Measurements from ENCODE around the gene MSH4.
"Not testable (repeated sequence)": the region's sequence is repeated elsewhere in the genome, so short reads cannot be mapped to it uniquely, and the experiment has no call there.

The MSH4 gene

GRCh38 chr1:75795703-75796193 is 934 bp upstream of the MSH4 start:
- DNase-seq, result no peak

DNA sequence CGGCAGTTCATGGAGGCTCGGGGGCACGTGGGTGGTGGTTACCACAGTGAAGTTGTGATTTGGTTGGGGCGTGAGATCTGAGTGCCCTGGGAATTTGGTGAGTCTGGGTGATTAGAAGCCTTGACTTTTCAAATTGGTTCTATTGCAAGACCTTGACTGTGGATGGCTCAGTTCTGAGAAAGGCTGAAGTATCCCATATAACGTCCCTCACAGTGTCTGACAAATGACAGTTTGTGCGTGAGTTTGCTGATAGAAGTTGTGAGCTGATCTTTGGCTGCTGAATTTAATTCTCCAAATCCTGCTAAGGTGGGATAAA is 549 bp downstream of the MSH4 start:
- DNase-seq, result no peak

GRCh38 chr1:75797606-75798216 is 1.0 kb downstream of the MSH4 start:
- DNase-seq, result no peak

- not testable (repeated sequence) for DNase-seq
These were observed 4.8 kb downstream of the MSH4 start for GRCh38 chr1:75801480-75801879.

- no peak for DNase-seq
These were observed 12.2 kb downstream of the MSH4 start for GRCh38 chr1:75808921-75809320.

- DNase-seq, result not testable (repeated sequence)
These were observed 13.4 kb downstream of the MSH4 start for GRCh38 chr1:75810113-75810512.

GRCh38 chr1:75811211-75811981 is 14.7 kb downstream of the MSH4 start:
- DNase-seq, result no peak

DNA sequence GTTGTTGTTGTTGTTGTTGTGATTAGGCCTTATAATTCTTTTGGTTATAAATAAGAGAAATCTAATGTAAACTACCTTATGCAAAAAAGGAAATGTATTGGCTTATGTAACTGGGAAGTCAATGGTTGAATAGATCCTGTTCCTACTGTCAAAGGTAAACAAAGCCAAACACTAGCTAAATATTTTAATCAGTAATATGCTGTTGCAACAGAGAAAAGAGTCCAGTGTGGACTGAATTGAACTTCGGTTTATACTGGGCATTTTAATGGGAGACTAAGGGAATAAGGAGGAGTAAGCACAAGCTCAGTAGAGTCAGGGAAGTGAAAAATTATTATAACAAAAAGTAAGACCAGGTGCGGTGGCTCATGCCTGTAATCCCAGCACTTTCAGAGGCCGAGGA is 15.4 kb downstream of the MSH4 start:
- DNase-seq, result no peak

DNA sequence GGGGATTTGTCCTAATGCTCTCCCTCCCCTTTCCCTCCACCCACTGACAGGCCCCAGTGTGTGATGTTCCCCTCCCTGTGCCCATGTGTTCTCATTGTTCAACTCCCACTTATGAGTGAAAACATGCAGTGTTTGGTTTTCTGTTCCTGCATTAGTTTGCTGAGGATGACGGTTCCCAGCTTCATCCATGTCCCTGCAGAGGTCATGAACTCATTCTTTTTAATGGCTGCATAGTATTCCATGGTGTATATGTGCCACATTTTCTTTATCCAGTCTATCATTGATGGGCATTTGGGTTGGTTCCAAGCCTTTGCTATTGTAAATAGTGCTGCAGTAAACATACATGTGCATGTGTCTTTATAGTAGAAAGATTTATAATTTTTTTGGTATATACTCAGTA is 26.9 kb downstream of the MSH4 start:
- DNase-seq, result not testable (repeated sequence)

GRCh38 chr1:75836528-75837100 is 39.9 kb downstream of the MSH4 start:
- no peak for DNase-seq

DNA sequence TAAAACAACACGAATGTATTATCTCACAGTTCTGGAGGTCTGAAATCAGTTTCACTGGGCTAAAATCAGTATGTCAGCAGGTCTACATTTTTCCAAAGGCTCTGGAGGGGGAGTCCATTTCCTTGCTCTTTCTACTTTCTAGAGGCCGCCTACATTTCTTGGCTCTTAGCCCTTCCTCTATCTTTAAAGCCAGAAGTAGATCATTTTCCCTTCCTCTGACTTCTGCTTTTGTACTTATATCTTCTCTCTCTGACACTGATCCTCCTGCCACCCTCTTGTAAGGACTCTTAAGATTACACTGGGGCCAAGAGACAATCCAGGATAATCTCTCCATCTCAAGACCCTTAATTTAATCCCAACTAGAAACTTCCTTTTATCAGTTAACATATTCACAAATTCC is 41.4 kb downstream of the MSH4 start:
- no peak for DNase-seq

- DNase-seq, result no peak
These were observed 44.7 kb downstream of the MSH4 start for GRCh38 chr1:75841421-75841820.

DNA sequence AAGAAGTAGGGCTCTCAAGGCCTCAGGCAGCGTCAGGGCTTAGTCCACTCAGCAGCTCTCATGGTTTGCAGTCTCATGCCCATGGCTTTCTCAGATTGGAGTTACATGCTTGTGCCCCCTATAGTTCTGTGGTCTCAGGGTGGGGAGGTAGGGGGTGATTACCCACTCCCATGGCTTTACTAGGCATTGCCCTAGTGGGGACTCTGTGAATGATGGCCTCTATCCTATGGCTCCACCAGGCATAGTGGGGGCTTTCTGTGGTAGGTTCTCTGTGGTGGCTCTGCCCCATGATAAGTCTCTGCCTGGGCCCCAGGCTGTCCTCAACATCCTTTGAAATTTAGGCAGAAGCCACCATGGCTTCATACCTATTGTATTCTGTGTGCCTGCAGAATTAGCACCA is 48.9 kb downstream of the MSH4 start:
- no peak for DNase-seq

- DNase-seq, result no peak
These were observed 58.3 kb downstream of the MSH4 start for GRCh38 chr1:75855010-75855409.

- no peak for DNase-seq
These were observed 59.1 kb downstream of the MSH4 start for GRCh38 chr1:75855734-75856133.

DNA sequence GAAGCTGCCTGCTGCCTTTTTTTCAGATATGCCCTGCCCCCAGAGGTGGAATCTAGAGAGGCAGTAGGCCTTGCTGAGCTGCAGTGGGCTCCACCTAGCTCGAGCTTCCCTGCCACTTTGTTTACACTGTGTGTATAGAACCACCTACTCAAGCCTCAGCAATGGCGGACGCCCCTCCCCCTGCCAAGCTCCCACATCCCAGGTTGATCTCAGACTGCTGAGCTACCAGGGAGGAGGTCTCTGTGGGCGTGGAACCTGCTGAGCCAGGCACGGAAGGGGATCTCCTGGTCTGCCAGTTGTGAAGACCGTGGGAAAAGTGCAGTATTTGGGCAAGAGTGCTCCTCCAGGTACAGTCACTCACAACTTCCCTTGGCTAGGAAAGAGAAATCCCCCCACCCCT is 65.1 kb downstream of the MSH4 start:
- DNase-seq, result no peak

DNA sequence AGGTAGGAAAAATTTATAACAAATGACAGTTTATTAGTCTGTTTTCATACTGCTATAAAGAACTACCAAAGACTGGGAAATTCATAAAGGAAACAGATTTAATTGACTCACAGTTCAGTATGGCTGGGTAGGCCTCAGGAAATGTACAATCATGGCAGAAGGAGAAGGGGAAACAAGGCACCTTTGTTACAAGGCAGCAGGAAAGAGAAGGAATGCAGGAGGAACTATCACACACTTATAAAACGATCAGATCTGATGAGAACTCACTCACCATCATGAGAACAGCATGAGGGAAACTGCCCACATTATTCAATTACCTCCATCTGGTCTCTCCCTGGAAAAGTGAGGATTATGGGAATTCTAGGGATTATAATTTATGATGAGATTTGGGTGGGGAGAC is 74.3 kb downstream of the MSH4 start:
- DNase-seq, result no peak

DNA sequence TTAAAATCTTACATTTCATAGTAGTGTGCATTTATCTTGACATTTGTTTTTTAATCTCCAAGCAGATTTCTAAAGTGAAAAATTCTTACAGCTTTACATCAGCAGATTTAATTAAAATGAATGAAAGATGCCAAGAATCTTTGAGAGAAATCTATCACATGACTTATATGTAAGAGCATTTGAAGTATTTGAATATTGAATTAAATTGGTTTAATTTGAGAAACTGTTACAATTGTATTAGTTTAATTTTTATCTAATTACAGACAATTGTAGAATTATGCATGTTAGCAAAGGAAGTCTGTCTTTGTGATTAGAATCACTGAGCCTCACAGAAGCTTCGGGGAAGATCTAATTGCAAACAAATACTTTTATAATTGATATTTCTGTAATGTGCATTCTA is 83.3 kb downstream of the MSH4 start:
- no peak for DNase-seq

GRCh38 chr1:75884437-75884836 is 87.8 kb downstream of the MSH4 start:
- DNase-seq, result no peak

DNA sequence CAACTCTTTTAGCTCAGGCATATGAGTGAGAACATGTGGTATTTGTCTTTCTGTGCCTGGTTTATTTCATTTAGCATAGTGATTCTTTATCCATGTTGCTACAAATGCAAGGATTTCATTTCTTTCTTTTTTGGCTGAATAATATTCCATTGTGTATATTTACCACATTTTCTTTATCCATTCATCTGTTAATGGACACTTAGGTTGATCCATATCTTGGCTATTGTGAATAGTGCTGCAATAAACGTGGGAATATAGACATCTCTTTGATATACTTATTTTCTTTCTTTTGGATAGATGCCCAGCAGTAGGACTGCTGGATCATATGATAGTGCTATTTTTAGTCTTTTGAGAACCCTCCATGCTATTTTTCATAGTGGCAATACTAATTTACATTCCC is 104.7 kb downstream of the MSH4 start:
- DNase-seq, result no peak

- peak in 15 of 56 donors; percentile 0 to 24 (median 2) for DNase-seq
These were observed 112.1 kb downstream of the MSH4 start for GRCh38 chr1:75908717-75909152.

DNA sequence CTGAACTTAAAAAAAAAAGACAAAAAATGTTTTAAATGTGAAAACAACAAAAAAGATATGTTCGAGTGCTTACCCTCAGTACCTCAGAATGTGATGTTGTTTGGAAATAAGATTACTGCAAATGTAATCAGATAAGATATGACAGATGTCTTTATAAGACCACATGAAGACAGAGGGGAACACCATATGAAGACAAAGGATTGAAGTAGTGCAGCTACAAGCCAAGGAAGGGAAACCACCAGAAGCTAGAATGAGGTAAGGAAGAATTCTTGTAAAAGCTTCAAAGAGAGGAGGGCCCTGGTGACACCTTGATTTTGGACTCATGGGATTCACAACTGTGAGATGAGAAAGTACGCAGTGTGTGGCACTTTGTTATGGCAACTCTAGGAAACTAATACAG is 120.2 kb downstream of the MSH4 start:
- DNase-seq, result no peak

- no peak for DNase-seq
These were observed 126.0 kb downstream of the MSH4 start for GRCh38 chr1:75922698-75923097.
